Osteoblast (primary cell): ENCODE measurements around the gene DEGS2. TPM values are rescaled to one million over a fixed set of nuclear protein-coding genes. Genes with fewer than 3 reads are reported as not detected.

Experiments
- DNase-seq: peaks from one replicate; pipeline ENCODE4 v3.0.0; 2011; ENCODE audit warnings: low spot score, mixed read lengths; ENCODE audit not compliant: insufficient read length; ENCODE audit errors: missing footprints
- H2AFZ ChIP-seq: 2 replicates; pipeline ENCODE4 v1.6.0; 2011; ENCODE audit warnings: mild to moderate bottlenecking, low read length
- H3K27ac ChIP-seq: 2 replicates; pipeline ENCODE4 v1.5.1; 2011; ENCODE audit warnings: mild to moderate bottlenecking, low read depth, low read length, moderate library complexity
- H3K27me3 ChIP-seq: 2 replicates; pipeline ENCODE4 v1.6.0; 2012; ENCODE audit warnings: mild to moderate bottlenecking, control low read depth, inconsistent platforms, low read length, moderate library complexity; ENCODE audit not compliant: insufficient read depth
- H3K36me3 ChIP-seq: 2 replicates; pipeline ENCODE4 v1.5.1; 2011; ENCODE audit warnings: mild to moderate bottlenecking, low read length, control low read depth, moderate library complexity; ENCODE audit not compliant: insufficient read depth
- H3K4me1 ChIP-seq: 2 replicates; pipeline ENCODE4 v1.5.1; 2011; ENCODE audit warnings: mild to moderate bottlenecking, low read length, control low read depth, moderate library complexity; ENCODE audit not compliant: insufficient read depth
- H3K4me2 ChIP-seq: 2 replicates; pipeline ENCODE4 v1.6.0; 2011; ENCODE audit warnings: mild to moderate bottlenecking, low read length; ENCODE audit not compliant: insufficient read depth
- H3K4me3 ChIP-seq: fragments of 200-600 bp; sonication (generic); 3 replicates; pipeline ENCODE4 v1.5.1; 2012; ENCODE audit warnings: mild to moderate bottlenecking, low read length, inconsistent platforms; ENCODE audit not compliant: insufficient read depth
- H3K79me2 ChIP-seq: 2 replicates; pipeline ENCODE4 v1.6.0; 2012; ENCODE audit warnings: mild to moderate bottlenecking, low read length, control low read depth, inconsistent platforms; ENCODE audit not compliant: insufficient read depth
- H3K9me3 ChIP-seq: 2 replicates; pipeline ENCODE4 v1.5.1; 2011; ENCODE audit warnings: low read depth, low read length, control low read depth
- H4K20me1 ChIP-seq: 2 replicates; pipeline ENCODE4 v1.6.0; 2012; ENCODE audit warnings: mild to moderate bottlenecking, low read length, control low read depth; ENCODE audit not compliant: insufficient read depth
- total RNA-seq: library from RNA; depleted of rRNA; stranded (reverse); fragments of >200 nt; gene quantifications from 2 replicates; pipeline ENCODE4 v1.2.3, GENCODE V29; 2012
- TF ChIP-seq, protein P1 (sequence below): IDR thresholded peaks from 2 replicates; pipeline ENCODE4 v1.5.1; 2011; ENCODE audit warnings: mild to moderate bottlenecking, low read depth, low read length, moderate library complexity; ENCODE audit errors: extremely low read depth

The DEGS2 gene
- total RNA-seq, 1 donor: 0.36 TPM

DNA sequence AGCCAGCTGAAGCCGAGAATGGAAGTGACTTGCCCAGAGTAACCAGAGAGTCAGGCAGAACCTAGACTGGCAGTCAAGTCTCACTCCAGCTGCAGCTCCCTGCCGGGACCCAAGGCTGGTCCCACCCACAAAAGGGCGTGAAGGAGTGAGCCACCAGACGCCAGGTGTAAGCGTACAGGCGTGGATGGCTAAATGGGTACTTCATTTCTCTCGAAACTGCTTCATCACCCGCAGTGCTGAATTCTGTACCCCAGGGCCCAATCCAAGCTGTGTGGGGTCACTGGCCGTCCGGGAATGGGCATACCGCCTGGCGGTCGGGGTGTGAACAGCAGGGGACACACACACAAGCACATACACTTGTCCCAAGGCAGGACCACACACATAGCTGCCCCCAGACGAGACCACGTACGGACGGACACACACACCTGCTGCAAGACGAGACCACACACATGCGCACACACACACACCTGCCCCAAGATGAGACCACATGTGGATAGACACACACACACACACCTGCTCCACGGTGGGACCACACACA lies 34.8 kb downstream of the DEGS2 start:
- Histone ChIP-seq H3K36me3 (peaks cover 3% of the 10 kb centered on the region), H2AFZ (no peak overlapping the region), H3K4me2 (no peak overlapping the region), H4K20me1 (peaks cover 5% of the 10 kb centered on the region), H3K79me2 (no peaks in the 10 kb centered on the region), H3K4me3 (no peak overlapping the region), H3K4me1 (peaks cover 7% of the 10 kb centered on the region), H3K9me3 (no peaks in the 10 kb centered on the region), H3K27me3 (no peaks in the 10 kb centered on the region), H3K27ac (no peak overlapping the region)
- peak; percentile 69 for DNase-seq
- TF ChIP-seq, protein P1, sequence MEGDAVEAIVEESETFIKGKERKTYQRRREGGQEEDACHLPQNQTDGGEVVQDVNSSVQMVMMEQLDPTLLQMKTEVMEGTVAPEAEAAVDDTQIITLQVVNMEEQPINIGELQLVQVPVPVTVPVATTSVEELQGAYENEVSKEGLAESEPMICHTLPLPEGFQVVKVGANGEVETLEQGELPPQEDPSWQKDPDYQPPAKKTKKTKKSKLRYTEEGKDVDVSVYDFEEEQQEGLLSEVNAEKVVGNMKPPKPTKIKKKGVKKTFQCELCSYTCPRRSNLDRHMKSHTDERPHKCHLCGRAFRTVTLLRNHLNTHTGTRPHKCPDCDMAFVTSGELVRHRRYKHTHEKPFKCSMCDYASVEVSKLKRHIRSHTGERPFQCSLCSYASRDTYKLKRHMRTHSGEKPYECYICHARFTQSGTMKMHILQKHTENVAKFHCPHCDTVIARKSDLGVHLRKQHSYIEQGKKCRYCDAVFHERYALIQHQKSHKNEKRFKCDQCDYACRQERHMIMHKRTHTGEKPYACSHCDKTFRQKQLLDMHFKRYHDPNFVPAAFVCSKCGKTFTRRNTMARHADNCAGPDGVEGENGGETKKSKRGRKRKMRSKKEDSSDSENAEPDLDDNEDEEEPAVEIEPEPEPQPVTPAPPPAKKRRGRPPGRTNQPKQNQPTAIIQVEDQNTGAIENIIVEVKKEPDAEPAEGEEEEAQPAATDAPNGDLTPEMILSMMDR: no peak

DNA sequence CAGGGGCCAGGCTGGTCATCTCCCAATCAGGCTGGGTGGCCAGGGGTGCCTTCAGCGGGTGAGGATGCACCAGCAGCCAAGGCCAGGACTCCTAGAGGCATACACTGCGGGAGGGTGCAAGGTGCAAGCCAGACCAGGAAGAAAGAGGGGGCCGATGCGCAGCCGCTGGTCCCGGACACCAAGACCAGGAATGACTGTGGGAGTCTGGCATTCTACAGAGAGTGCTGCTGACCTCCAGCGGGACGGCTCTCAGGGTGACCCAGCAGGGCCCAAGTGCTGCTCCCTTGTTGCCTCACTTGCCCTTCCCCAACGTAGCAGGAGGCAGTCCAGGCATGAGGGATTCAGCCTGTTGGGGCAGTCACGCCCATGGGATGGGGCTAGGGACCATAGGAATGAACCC lies 35.8 kb downstream of the DEGS2 start:
- peaks cover under 1% of the 10 kb centered on the region for H3K4me1 ChIP-seq
- no peaks in the 10 kb centered on the region for H3K9me3 ChIP-seq
- H3K27ac ChIP-seq: no peak overlapping the region
- no peak for DNase-seq
- H4K20me1 ChIP-seq: peaks cover 5% of the 10 kb centered on the region
- no peak overlapping the region for H2AFZ ChIP-seq
- TF ChIP-seq, protein P1: no peak
- no peak overlapping the region for H3K4me3 ChIP-seq
- H3K79me2 ChIP-seq: no peaks in the 10 kb centered on the region
- H3K4me2 ChIP-seq: no peak overlapping the region
- H3K27me3 ChIP-seq: no peaks in the 10 kb centered on the region
- peaks cover 3% of the 10 kb centered on the region for H3K36me3 ChIP-seq

DNA sequence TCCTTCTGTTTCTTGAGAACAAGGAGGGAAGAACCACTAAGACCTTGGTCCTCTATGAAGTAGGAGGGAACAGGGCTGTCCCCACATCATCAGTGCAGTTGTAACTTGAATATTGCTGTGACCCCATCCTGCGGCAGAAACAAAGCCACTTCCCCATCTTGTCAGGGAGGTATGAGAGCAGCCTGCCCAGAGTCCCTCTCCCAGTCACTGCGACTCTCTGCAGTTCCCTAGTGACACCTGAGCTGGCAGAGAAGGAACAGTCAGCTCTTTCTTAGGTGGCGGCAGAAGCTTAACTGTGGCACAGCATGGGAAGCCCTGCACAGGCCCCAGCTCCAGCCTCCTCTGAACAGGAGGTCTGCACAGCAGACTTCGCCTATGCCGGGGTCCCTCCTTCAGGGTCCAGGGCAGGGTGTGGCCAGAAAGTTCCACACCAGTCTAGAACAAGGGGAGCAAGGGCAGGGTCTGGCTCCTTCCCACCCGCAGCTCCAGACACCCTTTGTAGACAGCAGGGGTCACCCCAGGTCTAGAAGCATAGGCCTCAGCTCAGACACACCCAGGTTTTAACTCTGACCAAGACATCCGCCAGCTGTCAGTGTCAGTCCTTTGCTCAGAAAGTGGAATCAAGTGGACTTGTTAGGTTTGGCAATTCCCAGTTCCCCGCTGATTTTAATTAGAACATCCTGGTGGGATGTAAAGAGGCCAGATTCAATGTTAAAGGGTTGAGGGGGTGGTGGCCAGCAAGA lies 36.8 kb downstream of the DEGS2 start:
- no peaks in the 10 kb centered on the region for H3K9me3 ChIP-seq
- TF ChIP-seq, protein P1: no peak
- peak; percentile 43 for DNase-seq
- H2AFZ ChIP-seq: no peak overlapping the region
- no peak overlapping the region for H3K27ac ChIP-seq
- peaks cover 3% of the 10 kb centered on the region for H3K36me3 ChIP-seq
- H3K79me2 ChIP-seq: no peaks in the 10 kb centered on the region
- H3K27me3 ChIP-seq: no peaks in the 10 kb centered on the region
- H3K4me3 ChIP-seq: no peak overlapping the region
- H4K20me1 ChIP-seq: peaks cover 10% of the 10 kb centered on the region
- H3K4me2 ChIP-seq: no peak overlapping the region
- no peaks in the 10 kb centered on the region for H3K4me1 ChIP-seq

DNA sequence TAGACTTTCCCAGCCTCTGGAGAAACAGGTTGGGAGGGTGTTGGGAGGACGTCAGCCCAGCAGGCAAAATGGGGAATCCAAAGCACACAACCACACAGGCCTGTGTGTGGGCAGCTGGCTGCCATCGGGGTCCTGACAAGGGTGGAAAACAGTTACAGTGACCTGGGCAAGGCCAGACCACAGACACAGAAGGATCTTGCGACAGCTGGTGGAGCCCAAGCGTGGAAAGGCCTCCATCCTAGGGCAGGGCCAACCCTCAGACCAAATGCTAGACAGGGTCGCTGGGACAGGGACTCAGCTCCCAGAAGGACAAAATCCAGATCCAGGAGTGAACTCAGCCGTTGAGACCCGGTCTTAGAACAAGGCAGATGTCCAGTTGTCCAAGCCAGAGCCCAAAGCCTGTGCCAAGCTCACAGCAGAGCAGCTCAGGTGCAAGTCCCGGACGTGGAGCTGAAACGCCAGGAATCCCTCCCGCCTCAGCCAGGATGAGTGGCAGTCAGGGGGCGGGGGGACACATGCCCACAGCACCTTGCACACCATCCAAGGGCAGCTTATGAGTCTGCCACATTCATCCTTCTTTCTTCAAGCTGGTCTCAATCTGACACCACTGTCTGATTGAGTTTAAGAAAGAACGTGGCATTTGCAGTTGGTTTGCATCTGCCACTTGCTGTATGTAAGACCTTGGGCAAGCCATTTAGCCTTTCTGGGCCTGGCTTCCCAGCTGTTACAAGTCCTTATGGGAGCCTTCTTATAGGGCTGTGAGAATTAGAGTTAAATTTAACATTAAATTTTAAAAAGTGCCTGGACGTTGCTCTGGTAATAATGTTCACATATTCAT lies 37.6 kb downstream of the DEGS2 start:
- Histone ChIP-seq H3K4me2 (no peak overlapping the region), H3K4me3 (no peak overlapping the region), H4K20me1 (peaks cover 10% of the 10 kb centered on the region), H3K9me3 (no peaks in the 10 kb centered on the region), H3K27me3 (no peaks in the 10 kb centered on the region), H2AFZ (no peak overlapping the region), H3K36me3 (peaks cover 3% of the 10 kb centered on the region), H3K4me1 (no peaks in the 10 kb centered on the region), H3K79me2 (no peaks in the 10 kb centered on the region), H3K27ac (no peak overlapping the region)
- no peak for DNase-seq
- TF ChIP-seq, protein P1: no peak
